ENCODE results near the gene GGA1.

Gene GGA1

GRCh38 chr22:37608477-37609239, at the start of gene GGA1:
Gene GGA1, plus strand, starts transcription at chr22:37608834. Its CDS starts 27 bp downstream, at chr22:37608861.
- peak; percentile 79 to 100 (median 96) for DNase-seq

- DNase-seq: no peak
Observed at GRCh38 chr22:37559521-37559900, 49.1 kb upstream of the GGA1 start.

GRCh38 chr22:37559901-37560607, 48.6 kb upstream of the GGA1 start, which contains the start of gene CDC42EP1:
Gene CDC42EP1, plus strand, starts transcription at chr22:37560480. Its CDS starts 5,870 bp downstream, at chr22:37566350.
- peak in 49 of 56 donors; percentile 18 to 84 (median 58) for DNase-seq

GRCh38 chr22:37560608-37561211, 47.9 kb upstream of the GGA1 start:
- DNase-seq: peak in 15 of 56 donors; percentile 23 to 67 (median 44)

- DNase-seq: peak in 51 of 56 donors; percentile 36 to 94 (median 80)
Observed at GRCh38 chr22:37561212-37562048, 47.2 kb upstream of the GGA1 start.

- no peak for DNase-seq
Observed at GRCh38 chr22:37562049-37562875, 46.4 kb upstream of the GGA1 start.

- DNase-seq: peak in 53 of 56 donors; percentile 27 to 92 (median 79)
Observed at GRCh38 chr22:37563153-37564081, 45.2 kb upstream of the GGA1 start.

GRCh38 chr22:37564111-37564711, 44.4 kb upstream of the GGA1 start:
- DNase-seq: peak in 4 of 56 donors; percentile 36 to 61 (median 54)

- no peak for DNase-seq
Observed at GRCh38 chr22:37565830-37566229, 42.8 kb upstream of the GGA1 start.

- peak in 28 of 56 donors; percentile 16 to 70 (median 44) for DNase-seq
Observed at GRCh38 chr22:37566329-37566837, 42.3 kb upstream of the GGA1 start.

GRCh38 chr22:37566903-37567798, 41.5 kb upstream of the GGA1 start:
- peak in 48 of 56 donors; percentile 22 to 86 (median 56) for DNase-seq

- DNase-seq: peak in 1 of 56 donors; percentile 49
Observed at GRCh38 chr22:37568012-37568411, 40.6 kb upstream of the GGA1 start.

- DNase-seq: peak in 3 of 56 donors; percentile 32 to 49 (median 41)
Observed at GRCh38 chr22:37568448-37569008, 40.1 kb upstream of the GGA1 start.

- DNase-seq: peak in 53 of 56 donors; percentile 26 to 94 (median 80)
Observed at GRCh38 chr22:37569009-37569920, 39.4 kb upstream of the GGA1 start.

- peak in 2 of 56 donors; percentile 32 to 33 for DNase-seq
Observed at GRCh38 chr22:37569921-37570660, 38.5 kb upstream of the GGA1 start.
